Dendritic cell treated with granulocyte-macrophage colony-stimulating factor and Interleukin-4, amounts not matched to agents 40 ng/mL and 50 ng/mL, for 4 days (primary cell): ENCODE results near the gene CRPPA.
"Not testable (repeated sequence)": the region's sequence is repeated elsewhere in the genome, so short reads cannot be mapped to it uniquely, and the experiment has no call there.

Source experiments
- H3K27ac Mint-ChIP-seq: one replicate; pipeline ENCODE4 v1.8.0; 2022; ENCODE audit warnings: mild to moderate bottlenecking, mixed read lengths
- H3K27me3 Mint-ChIP-seq: one replicate; pipeline ENCODE4 v1.8.0; 2022; ENCODE audit warnings: mild to moderate bottlenecking, mixed read lengths
- H3K36me3 Mint-ChIP-seq: one replicate; pipeline ENCODE4 v1.8.0; 2022; ENCODE audit warnings: low read depth, mixed read lengths
- H3K4me1 Mint-ChIP-seq: one replicate; pipeline ENCODE4 v1.8.0; 2022; ENCODE audit warnings: low read depth, mixed read lengths
- H3K4me3 Mint-ChIP-seq: one replicate; pipeline ENCODE4 v1.8.0; 2022; ENCODE audit warnings: mild to moderate bottlenecking, moderate library complexity, mixed read lengths
- H3K9me3 Mint-ChIP-seq: one replicate; pipeline ENCODE4 v1.8.0; 2022; ENCODE audit warnings: mixed read lengths
- intact Hi-C: fragments of 100-400 bp; cut with micrococcal nuclease; formaldehyde crosslinking; loops from one replicate; pipeline ENCODE4 v1.15.0; 2022

CRPPA gene

GRCh38 chr7:16421333-16422102 lies at the start of gene CRPPA:
Gene CRPPA (minus strand): TSS chr7:16421538. CDS start chr7:16421322, 216 bp downstream.
- H3K27me3 Mint-ChIP-seq, result peaks cover 72% of the 10 kb centered on the region
- peak within 1 kb of the TSS; percentile 84 for H3K4me3 Mint-ChIP-seq

GRCh38 chr7:16465469-16466361 lies 44.4 kb upstream of the CRPPA start, which contains the start of gene SOSTDC1:
Gene SOSTDC1 (minus strand): TSS chr7:16465738. CDS start chr7:16465668, 70 bp downstream.
- H3K9me3 Mint-ChIP-seq, result no peaks in the 10 kb centered on the region
- H3K27ac Mint-ChIP-seq, result no peak within 1 kb of the TSS
- no peak within 1 kb of the TSS for H3K4me3 Mint-ChIP-seq
- no peaks in the 10 kb centered on the region for H3K4me1 Mint-ChIP-seq
- intact Hi-C loops, result no loop called here
- H3K36me3 Mint-ChIP-seq, result no peaks in the 10 kb centered on the region
- H3K27me3 Mint-ChIP-seq, result peaks cover 6% of the 10 kb centered on the region

More at GRCh38 chr7:16421333-16422102, at the start of gene CRPPA:
- Mint-ChIP-seq H3K9me3 (no peaks in the 10 kb centered on the region), H3K27ac (peak within 1 kb of the TSS; percentile 57), H3K4me1 (peaks cover 28% of the 10 kb centered on the region), H3K36me3 (no peaks in the 10 kb centered on the region)
- intact Hi-C loops, result no loop called here

GRCh38 chr7:16463949-16464715 lies 42.8 kb upstream of the CRPPA start:
- intact Hi-C loops, result no loop called here
- no peak overlapping the region for H3K27ac Mint-ChIP-seq
- H3K27me3 Mint-ChIP-seq, result peaks cover 6% of the 10 kb centered on the region
- H3K4me1 Mint-ChIP-seq, result no peaks in the 10 kb centered on the region
- no peak overlapping the region for H3K4me3 Mint-ChIP-seq
- no peaks in the 10 kb centered on the region for H3K36me3 Mint-ChIP-seq
- no peaks in the 10 kb centered on the region for H3K9me3 Mint-ChIP-seq

DNA sequence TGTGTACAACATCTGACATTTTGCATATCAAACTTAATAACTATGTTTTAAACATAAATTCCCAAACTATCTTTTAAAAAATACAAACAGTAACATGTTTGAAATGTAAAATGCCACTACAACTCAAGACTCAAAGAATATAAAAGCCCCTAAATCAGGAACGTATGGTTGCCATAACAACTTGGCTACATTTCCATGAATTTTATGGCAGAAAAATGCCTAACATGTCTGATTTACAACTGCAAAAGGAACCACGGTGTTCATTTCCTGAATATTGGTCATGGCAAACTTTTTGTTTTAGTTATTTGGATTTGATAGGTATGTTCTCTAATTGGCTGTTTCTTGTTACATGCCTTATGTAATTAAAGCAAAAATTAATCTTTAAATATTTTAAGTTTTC lies 42.2 kb upstream of the CRPPA start:
- no peaks in the 10 kb centered on the region for H3K4me1 Mint-ChIP-seq
- H3K27me3 Mint-ChIP-seq, result peaks cover 6% of the 10 kb centered on the region
- H3K27ac Mint-ChIP-seq, result no peak overlapping the region
- H3K9me3 Mint-ChIP-seq, result no peaks in the 10 kb centered on the region
- intact Hi-C loops, result no loop called here
- H3K36me3 Mint-ChIP-seq, result no peaks in the 10 kb centered on the region
- no peak overlapping the region for H3K4me3 Mint-ChIP-seq

GRCh38 chr7:16462431-16462889 lies 41.1 kb upstream of the CRPPA start:
- Mint-ChIP-seq H3K4me1 (no peaks in the 10 kb centered on the region), H3K27ac (no peak overlapping the region), H3K9me3 (no peaks in the 10 kb centered on the region), H3K4me3 (no peak overlapping the region), H3K27me3 (peaks cover 6% of the 10 kb centered on the region), H3K36me3 (no peaks in the 10 kb centered on the region)
- intact Hi-C loops, result no loop called here

DNA sequence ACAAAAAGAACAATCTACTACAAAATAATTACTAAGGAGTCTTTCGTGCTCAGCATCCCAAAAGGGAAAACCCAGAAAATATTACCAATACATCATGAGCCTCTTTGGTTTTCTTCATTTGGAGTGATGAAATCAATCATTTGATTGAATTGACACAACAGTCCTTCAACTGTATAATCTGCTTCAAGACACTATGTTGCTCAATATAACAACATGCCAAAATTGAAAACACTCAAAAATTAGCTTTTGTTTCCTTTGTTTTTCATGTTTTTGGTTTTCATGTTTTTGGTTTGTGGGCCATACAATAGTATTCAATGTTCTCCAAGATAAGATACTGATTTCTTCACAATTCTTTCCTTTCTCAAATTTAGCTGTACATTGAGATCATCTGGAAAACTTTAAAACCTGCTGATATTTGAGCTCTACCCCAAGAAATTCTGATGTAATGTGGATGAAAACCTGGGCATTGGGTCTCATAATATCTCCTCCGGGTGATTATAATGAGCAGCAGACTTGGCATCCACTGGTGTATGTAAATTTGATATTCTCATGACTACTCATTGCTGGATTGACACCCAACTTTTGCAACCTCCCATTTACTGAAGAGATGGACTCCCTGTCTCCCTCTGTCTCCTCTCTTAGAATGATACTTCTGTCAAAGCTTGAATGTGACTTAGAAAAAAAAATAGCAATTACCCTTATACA lies 39.6 kb upstream of the CRPPA start:
- intact Hi-C loops, result no loop called here
- Mint-ChIP-seq H3K36me3 (no peaks in the 10 kb centered on the region), H3K9me3 (no peaks in the 10 kb centered on the region), H3K27ac (no peak overlapping the region), H3K4me3 (no peak overlapping the region), H3K4me1 (no peaks in the 10 kb centered on the region), H3K27me3 (peaks cover 6% of the 10 kb centered on the region)

DNA sequence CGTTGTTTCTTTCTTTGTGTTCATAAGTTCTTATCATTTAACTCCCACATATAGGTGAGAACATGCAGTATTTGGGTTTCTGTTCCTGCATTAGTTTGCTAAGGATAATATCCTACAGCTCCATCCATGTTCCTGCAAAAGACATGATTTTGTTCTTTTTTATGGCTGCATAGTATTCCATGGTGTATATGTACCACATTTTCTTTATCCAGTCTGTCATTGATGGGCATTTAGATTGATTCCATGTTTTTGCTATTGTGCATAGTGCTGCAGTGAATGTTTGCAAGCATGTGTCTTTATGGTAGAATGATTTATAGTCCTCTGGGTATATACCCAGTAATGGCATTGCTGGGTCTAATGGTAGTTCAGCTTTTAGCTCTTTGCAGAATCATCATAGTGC lies 35.0 kb upstream of the CRPPA start:
- H3K27me3 Mint-ChIP-seq, H3K36me3 Mint-ChIP-seq, H3K4me1 Mint-ChIP-seq, H3K9me3 Mint-ChIP-seq, intact Hi-C loops, H3K4me3 Mint-ChIP-seq, H3K27ac Mint-ChIP-seq: not testable (repeated sequence)

GRCh38 chr7:16455591-16455990 lies 34.3 kb upstream of the CRPPA start:
- intact Hi-C loops, result no loop called here
- Mint-ChIP-seq H3K36me3 (no peaks in the 10 kb centered on the region), H3K27ac (no peak overlapping the region), H3K9me3 (no peaks in the 10 kb centered on the region), H3K4me1 (no peaks in the 10 kb centered on the region), H3K4me3 (no peak overlapping the region), H3K27me3 (peaks cover 1% of the 10 kb centered on the region)

GRCh38 chr7:16450366-16450765 lies 29.0 kb upstream of the CRPPA start:
- Mint-ChIP-seq H3K36me3 (no peaks in the 10 kb centered on the region), H3K27me3 (peaks cover 1% of the 10 kb centered on the region), H3K27ac (no peak overlapping the region), H3K9me3 (no peaks in the 10 kb centered on the region), H3K4me1 (no peaks in the 10 kb centered on the region), H3K4me3 (no peak overlapping the region)
- intact Hi-C loops, result no loop called here

GRCh38 chr7:16447876-16448275 lies 26.5 kb upstream of the CRPPA start:
- no peak overlapping the region for H3K27ac Mint-ChIP-seq
- H3K9me3 Mint-ChIP-seq, result no peaks in the 10 kb centered on the region
- no peak overlapping the region for H3K4me3 Mint-ChIP-seq
- intact Hi-C loops, result no loop called here
- H3K27me3 Mint-ChIP-seq, result peaks cover 1% of the 10 kb centered on the region
- no peaks in the 10 kb centered on the region for H3K36me3 Mint-ChIP-seq
- H3K4me1 Mint-ChIP-seq, result no peaks in the 10 kb centered on the region

- intact Hi-C loops, result no loop called here
- Mint-ChIP-seq H3K9me3 (no peaks in the 10 kb centered on the region), H3K4me1 (no peaks in the 10 kb centered on the region), H3K27ac (no peak overlapping the region), H3K27me3 (no peaks in the 10 kb centered on the region), H3K36me3 (no peaks in the 10 kb centered on the region), H3K4me3 (no peak overlapping the region)
Observed at GRCh38 chr7:16446508-16446907, 25.2 kb upstream of the CRPPA start.

DNA sequence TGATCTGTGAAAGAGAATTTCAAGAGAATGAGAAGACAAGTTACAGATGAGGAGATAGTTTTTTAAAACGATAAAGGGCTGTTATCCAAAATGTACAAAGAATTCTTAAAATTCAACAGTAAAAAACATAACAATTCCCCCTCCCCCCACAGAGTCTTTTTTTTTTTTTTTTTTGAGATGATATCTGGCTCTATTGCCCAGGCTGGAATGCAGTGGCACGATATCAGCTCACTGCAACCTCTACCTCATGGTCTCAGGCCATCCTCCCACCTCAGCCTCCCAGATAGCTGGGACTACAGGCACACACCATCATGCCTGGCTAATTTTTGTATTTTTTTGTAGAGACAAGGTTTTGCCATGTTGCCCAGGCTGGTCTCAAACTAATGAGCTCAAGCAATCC lies 22.5 kb upstream of the CRPPA start:
- H3K9me3 Mint-ChIP-seq, H3K27ac Mint-ChIP-seq, H3K4me3 Mint-ChIP-seq, H3K27me3 Mint-ChIP-seq, intact Hi-C loops, H3K4me1 Mint-ChIP-seq, H3K36me3 Mint-ChIP-seq: not testable (repeated sequence)

DNA sequence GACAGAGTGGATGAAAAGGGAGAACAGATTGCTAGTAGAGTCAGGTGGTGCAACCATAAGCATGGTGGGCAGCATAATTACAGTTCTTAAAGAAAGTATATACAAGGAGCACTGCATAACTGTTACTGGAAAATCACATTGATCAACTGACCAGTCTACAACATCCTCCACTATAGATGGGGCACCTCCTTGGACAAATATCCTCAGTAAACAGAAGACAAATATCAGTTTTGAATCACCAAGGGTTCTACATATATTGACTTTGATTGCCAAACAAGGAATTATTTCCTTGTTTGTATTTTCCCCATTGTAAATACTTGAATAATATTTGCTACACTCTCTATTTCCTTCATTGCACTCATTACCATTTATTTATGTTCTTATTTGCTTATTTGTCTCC lies 17.6 kb upstream of the CRPPA start:
- intact Hi-C loops, result no loop called here
- peaks cover 3% of the 10 kb centered on the region for H3K27me3 Mint-ChIP-seq
- no peaks in the 10 kb centered on the region for H3K4me1 Mint-ChIP-seq
- no peaks in the 10 kb centered on the region for H3K36me3 Mint-ChIP-seq
- no peak overlapping the region for H3K4me3 Mint-ChIP-seq
- no peaks in the 10 kb centered on the region for H3K9me3 Mint-ChIP-seq
- no peak overlapping the region for H3K27ac Mint-ChIP-seq
